Inferior parietal cortex (tissue), 1 donor: ENCODE data around the gene GAR1.
"Not testable (repeated sequence)": the region's sequence is repeated elsewhere in the genome, so short reads cannot be mapped to it uniquely, and the experiment has no call there.

ENCODE experiments used
- DNase-seq: peaks from one replicate; pipeline ENCODE4 v3.0.0-alpha.2; 2016; ENCODE audit errors: extremely low spot score

Gene GAR1

DNA sequence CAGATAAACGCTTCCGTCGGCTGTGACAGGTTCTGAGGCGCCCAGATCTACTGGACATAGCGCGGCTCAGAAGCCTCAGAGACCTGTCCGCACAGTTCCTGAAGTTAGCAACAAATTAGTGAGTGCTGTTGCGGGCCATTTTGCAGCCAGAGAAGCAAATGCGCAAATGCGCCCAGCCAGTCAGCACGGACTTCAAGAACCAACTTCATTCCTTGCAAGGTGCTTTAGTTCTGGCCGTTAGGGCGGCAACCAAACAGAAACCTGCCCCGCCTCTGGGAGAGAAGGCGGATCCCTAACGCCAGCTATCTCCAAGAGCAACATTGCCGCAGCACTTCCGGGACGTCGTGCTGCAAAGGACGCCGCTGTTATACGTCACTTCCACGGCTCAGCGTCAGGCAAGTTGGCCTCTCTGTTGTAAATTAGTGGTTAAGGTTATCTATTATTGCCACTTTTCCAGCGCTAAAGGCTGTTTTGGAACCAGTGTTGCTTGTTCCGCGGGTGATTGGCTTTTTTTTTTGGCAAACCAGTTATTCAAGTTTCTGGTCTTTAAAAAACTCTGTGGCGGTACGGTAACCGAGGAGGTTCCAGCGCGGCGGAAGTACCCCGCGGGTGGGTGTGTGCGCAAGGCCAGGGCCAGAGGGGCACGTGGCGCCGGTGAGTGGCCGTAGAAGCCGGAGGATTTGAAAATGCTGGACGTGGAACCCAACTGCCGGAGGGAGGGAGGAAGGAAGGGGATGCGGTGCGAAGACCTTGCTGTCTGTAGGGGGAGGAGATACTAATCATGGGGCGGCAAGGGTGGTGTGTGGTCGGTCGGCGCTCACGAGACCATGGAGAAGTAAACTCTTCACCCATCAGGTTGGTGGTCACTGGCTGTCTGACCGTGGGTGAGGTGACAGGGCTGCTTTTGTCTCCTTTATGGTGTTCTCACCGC, at the start of gene GAR1:
Gene GAR1 (plus strand): TSS at position 612 of the 931 bp plus-strand sequence. CDS start 403 bp downstream, outside the sequence.
- peak; percentile 94 for DNase-seq

DNA sequence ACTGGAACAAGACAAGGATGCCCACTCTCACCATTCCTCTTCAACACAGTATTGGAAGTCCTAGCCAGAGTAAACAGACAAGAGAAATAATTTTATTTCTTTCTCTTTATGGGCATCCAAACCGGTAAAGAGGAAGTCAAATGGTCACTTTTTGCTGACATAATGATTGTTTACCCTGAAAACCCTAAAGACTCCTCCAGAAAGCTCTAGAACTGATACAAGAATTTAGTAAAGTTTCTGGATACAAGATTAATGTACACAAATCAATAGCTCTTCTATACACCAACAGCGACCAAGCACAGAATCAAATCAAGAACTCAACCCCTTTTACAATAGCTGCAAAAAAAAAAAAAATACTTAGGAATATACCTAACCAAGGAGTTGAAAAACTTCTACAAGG, 33.5 kb upstream of the GAR1 start:
- DNase-seq, result not testable (repeated sequence)

DNA sequence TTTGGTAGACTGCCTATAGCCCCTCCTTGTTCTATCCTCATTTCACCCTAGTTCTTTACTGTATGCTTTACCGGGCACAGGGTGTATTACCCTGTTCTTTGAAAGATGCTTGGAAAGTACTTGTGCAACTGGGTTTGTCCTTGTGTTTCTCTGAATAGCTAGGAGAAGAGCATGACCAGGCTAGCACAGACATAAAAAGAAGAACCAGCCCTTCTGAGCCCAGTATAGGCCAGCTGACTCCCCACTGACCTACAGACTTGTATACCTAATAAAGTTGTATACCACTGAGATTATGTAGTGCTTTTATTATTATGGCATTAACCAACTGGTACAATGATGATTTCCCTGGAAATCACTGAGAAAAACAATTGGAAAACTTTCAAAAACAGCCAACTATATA, 28.7 kb upstream of the GAR1 start:
- no peak for DNase-seq

DNA sequence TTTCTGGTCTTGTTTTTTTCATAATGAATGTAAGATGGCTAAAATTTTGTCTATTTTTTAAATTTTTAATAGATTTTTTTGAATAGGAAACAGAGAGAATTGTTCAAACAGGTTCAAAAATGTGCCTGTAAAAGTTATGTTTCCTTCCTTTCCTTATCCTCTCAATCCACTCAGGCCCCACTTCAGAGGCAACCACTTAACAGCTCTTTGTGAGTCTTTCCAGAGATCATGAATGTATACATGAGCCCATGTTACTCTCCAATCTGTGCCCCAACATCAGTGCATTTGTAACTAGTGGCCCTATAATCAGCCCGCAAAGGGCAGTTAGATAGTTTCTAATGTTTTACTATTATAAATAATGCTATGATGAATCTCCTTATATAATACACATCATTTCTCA, 27.8 kb upstream of the GAR1 start:
- no peak for DNase-seq

DNA sequence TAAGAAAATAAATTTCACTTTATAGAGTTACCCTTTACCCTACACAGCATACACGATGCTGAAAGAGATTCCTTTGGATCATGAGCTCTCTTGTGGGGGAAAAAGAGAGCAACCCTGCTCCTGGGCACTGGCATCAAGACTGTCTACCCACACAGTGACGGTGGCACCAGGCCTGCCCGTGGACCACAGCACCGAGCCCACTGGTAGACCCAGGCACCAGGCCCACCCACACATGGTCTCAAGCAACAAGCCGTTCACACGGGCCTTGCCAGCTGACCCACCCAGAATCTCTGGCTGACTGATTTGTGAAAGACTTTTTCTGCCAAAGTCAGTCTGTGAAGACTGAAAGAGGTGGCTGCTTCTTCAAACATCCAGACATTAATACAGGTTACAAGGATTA, 20.5 kb upstream of the GAR1 start:
- no peak for DNase-seq

DNA sequence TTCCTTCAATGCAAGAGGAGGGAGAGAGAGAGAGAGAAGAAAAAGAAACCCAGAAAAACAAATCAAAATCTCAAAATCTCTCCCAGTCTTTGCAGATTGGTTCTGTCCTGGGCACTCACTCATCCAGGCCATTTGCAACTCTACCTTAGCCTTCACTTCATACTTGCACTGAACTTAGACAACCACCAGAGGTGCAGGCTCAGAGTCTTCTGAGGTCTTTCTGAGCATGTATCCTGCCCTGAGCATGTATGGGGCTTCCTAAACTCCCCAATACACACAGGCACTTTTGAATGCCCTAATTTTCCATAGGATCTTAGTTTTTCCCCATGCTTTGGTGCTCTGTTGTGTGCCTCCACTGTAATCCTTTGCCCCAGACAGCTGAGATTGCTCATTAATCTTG, 16.7 kb upstream of the GAR1 start:
- no peak for DNase-seq

DNA sequence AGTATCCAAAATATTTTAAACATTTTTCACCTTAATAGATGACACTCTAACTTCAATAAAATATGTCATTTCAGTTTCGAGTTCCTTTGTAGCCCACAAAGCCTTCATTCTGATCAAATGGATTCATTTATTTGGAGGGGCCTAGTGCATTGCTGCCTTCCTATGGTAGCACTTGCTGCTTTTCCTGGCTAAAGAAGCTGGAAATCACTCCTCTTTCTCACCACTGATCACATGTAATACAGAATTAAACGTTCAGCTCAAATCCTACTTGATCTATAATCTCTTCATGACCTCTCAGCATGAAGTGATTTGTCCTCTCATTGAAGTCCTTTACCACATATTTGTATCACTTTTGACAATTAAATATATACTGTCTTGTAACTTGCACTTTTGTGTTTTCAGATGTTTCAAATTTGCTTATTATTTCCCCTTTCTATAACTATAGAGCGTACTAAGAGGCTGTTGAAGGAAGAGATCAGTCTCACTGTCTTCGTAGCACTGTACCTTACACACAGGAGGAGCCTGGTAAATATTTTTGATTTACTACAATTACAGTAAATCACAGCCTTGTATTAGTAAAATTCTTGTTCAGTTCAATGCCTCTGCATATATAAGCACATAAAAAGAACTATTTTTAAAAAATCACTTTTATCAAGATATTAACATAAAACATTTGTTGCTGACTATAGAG, 14.3 kb upstream of the GAR1 start:
- DNase-seq, result no peak

DNA sequence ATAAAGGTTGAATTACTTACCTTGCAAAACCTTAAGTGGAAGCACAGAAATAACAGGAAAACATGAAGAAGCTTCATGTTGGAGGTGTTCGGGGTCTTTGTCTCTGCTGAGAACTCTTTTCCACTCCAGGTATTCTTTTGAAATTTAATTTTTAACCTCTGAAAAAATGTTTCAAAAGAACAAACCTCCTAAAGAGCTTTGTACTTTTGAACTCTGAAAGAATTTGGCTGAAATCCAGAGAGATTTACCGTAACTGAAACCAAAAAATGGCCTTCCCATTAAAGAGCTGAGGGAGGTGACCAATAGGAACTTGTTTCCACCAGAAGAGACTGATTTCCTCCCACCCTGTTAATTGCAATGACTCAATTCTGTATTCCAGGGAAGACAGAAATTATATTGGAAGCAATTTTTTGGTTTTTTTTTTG, 13.7 kb upstream of the GAR1 start, which contains the start of gene CFI:
Gene CFI (minus strand): TSS at position 105 of the 425 bp plus-strand sequence. CDS start 28 bp downstream, at position 77.
- DNase-seq, result no peak

DNA sequence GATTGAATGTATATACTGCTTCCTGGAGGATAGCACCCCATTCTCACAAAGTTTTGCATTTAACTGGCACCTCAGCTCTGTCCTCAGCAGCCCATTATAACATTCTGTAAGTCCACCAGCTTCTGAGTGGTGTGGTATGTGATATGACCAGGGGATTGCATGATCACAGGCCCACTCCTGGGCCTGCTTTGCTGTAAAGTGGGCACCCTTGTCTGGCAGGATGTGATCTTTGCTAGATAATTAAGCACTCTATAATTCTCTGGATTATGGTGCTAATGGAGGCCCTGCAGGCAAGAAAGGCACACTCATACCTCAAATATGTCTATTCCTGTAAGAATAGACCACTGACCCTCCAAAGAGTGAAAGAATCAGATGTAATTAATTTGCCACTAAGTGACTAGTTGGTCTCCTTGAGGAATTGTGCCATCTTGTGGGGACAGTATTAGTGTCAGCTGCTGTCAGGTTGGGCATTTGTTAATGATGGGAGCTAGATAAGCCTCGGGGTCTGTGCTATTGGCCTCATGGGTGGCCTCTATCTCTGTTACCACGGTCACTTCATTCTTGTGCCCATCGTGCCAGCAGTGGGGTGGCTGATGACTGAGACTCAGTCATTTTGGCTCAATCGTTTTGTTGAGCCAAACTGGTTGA, 11.5 kb upstream of the GAR1 start:
- peak; percentile 28 for DNase-seq

DNA sequence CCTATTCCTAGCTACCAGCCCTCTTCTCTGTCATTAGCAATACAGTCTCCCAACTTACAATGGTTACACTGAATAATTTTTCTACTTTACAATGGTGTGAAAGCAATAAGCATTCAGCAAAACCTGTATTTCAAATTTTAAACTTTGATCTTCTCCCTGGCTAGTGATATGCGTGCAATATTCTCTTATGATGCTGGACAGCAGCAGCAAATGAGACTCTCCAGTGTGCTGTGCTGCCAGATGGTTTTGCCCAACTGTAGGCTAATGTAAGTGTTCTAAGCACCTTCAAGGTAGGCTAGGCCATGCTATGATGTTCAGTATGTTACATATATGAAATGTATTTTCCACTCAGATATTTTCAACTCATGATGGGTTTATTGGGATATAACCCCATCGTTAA, 5.9 kb upstream of the GAR1 start:
- DNase-seq, result no peak

DNA sequence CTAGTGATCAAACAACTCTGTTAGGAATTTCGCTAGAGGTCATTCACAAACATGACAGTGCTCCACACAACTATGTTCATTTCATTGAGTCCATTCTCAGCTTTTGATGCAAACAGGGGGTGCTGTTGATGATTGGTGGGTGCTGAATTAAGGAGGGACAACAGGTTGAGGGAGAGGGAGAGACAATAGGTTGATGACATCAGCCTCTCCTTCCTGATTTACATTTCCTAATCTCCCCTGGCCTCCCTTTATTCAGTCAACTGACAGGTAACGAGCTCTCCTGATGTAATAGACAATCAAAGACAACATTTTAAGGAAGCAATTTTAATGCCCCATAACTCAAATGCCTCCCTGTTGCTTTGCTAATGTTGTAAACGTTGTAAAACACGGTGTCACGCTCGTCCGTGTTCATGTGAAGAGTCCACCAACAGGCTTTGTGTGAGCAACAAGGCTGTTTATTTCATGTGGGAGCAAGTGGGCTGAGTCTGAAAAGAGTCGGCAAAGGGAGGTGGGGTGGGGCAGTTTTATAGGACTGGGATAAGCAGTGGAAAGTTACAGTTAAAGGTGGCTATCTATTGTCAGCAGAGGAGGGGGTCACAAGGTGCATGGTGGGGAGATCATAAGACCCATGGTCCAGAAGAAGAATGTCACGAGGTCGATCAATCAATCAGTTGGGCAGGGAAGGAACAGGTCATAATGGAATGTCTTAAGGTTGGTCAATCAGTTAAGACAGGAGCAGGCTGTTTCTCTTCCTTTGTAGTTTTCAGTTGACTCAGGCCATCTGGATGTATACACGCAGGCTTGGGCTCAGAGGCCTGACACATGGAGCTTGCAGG, 4.8 kb upstream of the GAR1 start:
- no peak for DNase-seq

DNA sequence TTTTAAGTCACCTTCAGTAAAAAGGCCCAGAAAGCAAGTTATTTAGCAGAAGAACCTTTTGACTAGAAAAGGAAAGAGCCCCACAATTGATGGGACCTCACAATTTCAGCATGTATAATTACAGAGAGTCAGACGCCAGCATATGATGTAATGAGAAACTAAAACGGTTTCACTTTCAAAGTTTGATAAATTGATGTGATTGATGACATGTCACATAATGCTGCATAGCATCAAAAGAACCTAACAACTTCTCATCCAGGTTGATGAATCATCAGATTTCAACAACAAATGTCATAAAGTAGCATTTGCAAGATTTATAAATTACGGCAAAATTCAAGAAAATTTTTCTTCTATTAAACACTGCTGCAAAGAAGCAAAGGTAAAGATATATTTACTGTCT, 3.9 kb upstream of the GAR1 start:
- DNase-seq, result no peak

DNA sequence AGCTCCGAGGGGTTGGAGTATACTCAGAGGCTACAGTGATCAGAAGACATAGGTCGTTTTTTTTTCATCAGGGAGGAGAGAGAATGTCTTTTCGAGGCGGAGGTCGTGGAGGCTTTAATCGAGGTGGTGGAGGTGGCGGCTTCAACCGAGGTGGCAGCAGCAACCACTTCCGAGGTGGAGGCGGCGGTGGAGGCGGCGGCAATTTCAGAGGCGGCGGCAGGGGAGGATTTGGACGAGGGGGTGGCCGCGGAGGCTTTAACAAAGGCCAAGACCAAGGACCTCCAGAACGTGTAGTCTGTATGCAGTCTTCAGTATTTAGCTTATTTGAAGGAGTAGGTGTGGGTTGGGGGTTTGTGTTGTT, 500 bp downstream of the GAR1 start:
- no peak for DNase-seq

DNA sequence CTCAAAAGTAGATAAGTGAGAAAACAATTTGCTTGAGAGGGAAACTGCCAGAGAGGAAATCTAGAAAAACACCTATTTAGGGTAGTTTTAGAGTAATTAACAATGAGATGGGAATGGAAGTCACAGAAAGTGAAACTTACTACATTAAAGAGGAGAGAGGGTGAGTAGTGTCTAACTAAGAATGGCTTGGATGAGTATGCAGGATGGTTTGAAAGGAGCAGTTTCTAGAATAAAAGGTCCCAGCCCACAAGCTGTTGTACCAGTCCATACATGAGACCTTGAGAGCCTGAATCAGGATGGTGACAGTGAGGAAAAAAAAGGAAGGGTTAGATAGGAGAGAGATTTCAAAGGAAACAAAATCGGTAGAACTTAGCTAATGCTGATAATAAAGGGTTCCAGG, 1.3 kb downstream of the GAR1 start:
- DNase-seq, result no peak

DNA sequence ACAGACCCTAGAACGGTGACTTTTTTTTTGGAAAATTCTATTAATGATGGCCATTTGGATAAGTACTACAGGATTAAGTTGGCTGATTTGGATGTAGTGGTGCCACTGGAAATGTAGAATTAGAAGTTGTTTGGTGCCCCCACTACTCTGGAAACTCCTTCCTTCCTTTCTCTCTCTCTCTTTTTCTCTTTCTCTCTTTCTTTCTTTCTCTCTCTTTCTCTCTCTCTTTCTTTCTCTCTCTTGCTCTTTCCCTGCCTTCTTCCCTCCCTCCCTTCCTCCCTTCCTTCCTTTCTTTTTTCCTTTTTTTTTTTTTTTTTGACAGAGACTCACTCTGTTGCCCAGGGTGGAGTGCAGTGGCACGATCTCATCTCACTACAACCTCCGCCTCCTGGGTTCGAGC, 2.7 kb downstream of the GAR1 start:
- DNase-seq, result no peak

DNA sequence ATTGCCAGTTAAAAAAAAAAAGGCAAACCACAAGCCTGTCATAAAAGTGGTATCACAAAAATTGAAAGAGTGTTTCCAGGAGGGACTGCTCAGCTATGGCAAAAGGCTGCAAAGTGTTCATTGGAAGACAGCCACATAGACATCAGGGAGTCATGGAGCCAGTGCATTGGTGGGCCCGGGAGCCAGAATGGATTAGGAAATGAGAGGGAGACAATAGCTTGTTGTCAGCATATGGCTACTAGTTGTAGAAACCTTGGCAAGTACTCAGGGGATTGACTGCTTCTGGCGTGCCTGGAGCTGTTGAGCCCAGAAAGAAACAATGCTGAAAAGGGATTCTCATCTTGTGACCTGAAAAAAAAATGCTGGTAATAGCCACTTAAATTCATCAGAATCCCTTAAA, 5.0 kb downstream of the GAR1 start:
- no peak for DNase-seq

DNA sequence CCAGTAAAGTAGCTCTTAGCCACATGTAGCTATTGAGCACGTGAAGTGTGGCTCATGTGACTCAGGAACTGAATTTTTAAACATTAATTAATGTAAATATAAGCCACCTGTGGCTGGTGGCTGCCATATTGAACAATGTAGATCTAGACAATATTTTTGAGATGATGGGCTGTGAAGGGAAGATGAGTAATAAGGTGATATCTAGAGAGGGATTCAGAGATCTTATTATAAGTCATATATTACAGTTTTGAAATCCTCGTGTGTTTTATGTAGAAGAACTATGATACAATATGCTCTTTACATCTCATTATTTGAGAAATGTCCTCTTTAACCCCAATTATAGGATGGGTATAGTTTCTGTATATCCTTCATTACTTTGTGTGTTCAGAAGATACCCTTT, 5.6 kb downstream of the GAR1 start:
- no peak for DNase-seq

DNA sequence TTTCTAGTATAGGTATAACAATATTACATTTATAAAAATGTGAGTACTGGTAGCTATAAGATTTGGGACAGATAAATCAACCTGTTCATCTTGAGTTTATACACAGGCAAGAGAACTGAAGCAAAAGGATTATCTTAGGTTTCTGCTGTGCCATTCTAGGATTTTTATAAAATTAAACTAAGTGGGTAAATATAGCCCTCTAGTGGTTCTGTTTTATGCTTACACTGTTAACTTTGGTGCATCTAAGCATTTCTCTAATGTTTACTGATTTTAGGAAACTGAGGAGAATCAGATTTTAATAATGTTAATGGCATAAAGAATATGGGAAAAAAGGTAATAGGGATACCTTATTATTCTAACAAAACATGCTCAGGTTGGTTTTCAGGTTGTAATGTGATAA, 11.2 kb downstream of the GAR1 start:
- DNase-seq, result peak; percentile 57

DNA sequence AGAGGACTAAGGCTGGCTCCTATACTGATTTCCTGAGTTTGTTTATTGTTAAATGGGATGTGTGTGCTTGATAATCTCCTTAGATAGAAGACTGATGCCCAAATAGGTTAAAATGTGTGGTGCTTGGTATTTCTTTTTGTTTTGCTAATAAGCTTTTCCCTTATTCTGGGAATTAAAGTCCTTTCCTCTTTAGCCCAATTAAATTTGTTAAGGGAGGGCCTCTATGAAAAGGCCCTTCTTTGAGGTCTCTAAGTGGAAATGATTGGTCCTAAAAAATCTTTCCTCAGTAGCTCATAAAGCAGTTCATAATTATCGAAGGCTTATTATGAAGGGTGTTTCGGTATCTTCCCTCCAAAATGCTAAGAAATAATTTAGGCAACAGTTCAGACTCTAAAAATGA, 12.1 kb downstream of the GAR1 start, which contains the start of gene RRH:
Gene RRH (plus strand): TSS at position 301 of the 400 bp plus-strand sequence. CDS start 56 bp downstream, at position 357.
- DNase-seq, result no peak

DNA sequence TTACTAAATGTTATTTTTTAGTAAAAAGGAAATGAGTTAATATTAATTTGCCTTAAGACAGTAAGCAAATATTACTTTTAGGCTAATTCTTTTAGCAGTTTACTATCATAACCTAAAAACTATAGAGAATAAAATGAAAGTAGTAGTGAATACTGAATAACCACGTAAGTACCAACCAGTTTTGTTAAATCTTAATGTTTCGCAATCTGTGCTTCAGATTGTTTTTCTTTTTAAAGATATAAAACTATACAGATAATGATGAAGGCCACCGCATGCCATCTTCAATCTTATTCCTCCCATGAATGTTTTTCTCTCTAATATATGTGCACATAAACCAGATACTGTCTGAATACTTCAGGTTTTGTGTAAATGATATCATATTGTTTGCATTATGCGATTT, 18.2 kb downstream of the GAR1 start:
- DNase-seq, result no peak

DNA sequence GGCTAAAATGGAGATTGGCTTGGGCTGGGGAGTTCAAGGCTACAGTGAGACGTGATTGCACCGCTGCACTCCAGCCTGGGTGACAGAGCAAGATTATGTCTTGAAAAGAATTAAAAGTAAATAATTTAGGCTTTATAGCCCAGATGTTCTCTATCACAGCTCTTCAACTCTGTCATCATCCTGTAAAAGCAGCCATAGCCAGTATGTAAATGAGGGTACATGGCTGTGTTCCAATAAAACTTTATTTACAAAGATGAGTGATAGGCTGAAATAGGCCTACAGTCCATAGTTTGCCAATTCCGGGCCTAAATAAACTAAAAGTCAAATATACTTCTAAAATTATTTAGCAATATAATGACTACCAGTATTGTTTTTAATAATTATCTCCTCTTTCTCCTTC, 21.4 kb downstream of the GAR1 start:
- no peak for DNase-seq
